Measurements from ENCODE around the gene DMWD. TPM values are rescaled to one million over a fixed set of nuclear protein-coding genes. Genes with fewer than 3 reads are reported as not detected.

DMWD gene
- total and polyA plus RNA-seq, 2 of the 13 experiments (the other 11 are each of a cell fraction or from before 2014, with no cell fraction given): 10.3 to 14.9 TPM

GRCh38 chr19:45822716-45823115 is 30.1 kb upstream of the DMWD start:
- no peak for TF ChIP-seq HNRNPH1 (optimal IDR thresholded peaks at IDR 0.05; ENCODE audit: low read depth, low read length)
- TF ChIP-seq SP140L (CRISPR knock-in tag; IDR thresholded peaks at IDR 0.05; ENCODE audit: borderline replicate concordance): no peak
- TF ChIP-seq PCBP1 (IDR thresholded peaks at IDR 0.05; ENCODE audit: borderline replicate concordance, low read depth, low read length): no peak
- no peak for TF ChIP-seq XRCC5 (optimal IDR thresholded peaks at IDR 0.05; ENCODE audit: low read length)
- no peak for TF ChIP-seq ZUFSP (CRISPR knock-in tag; IDR thresholded peaks at IDR 0.05; ENCODE audit: borderline replicate concordance)
- TF ChIP-seq ZBTB25 (CRISPR knock-in tag; IDR thresholded peaks at IDR 0.05): no peak
- no peak for TF ChIP-seq HOXA7 (CRISPR knock-in tag; IDR thresholded peaks at IDR 0.05)
- TF ChIP-seq CBX1 (IDR thresholded peaks at IDR 0.05; ENCODE audit: low read depth): no peak
- no peak for TF ChIP-seq THAP7 (CRISPR knock-in tag; IDR thresholded peaks at IDR 0.05)
- TF ChIP-seq FOXO1 (CRISPR knock-in tag; IDR thresholded peaks at IDR 0.05): no peak
- no peak for TF ChIP-seq ZNF44 (CRISPR knock-in tag; IDR thresholded peaks at IDR 0.05)
- no peak for TF ChIP-seq DPF2 (CRISPR knock-in tag; IDR thresholded peaks at IDR 0.05; ENCODE audit: borderline replicate concordance, low read depth)
- no peak for TF ChIP-seq ATF7 (IDR thresholded peaks at IDR 0.05)
- TF ChIP-seq ATF7 (CRISPR knock-in tag; IDR thresholded peaks at IDR 0.05): no peak
- no peak overlapping the region for H3K27ac ChIP-seq (ENCODE audit: extremely low read length, insufficient read depth, low read length)
- no peaks in the 10 kb centered on the region for H3K79me2 ChIP-seq (ENCODE audit: insufficient read depth, low read length)
- WGBS (ENCODE audit: low lambda C conversion rate): 100% methylated on average over 4 of the region's 5 CpGs
- peaks cover 24 to 63% of the 10 kb centered on the region in 2 experiments for H3K36me3 ChIP-seq (replicated peaks in 1 of 2; ENCODE audit: control insufficient read depth in 1 of 2, insufficient read depth in 2 of 2, low read length in 2 of 2)
- H3K27me3 ChIP-seq (ENCODE audit: control insufficient read depth in 1 of 2, insufficient read depth in 2 of 2, low read length in 2 of 2): no peaks in the 10 kb centered on the region
- H3K4me2 ChIP-seq (ENCODE audit: low read depth, low read length): no peak overlapping the region
- intact Hi-C loops (cut with micrococcal nuclease; ENCODE audit: unreplicated experiment) (no loop called here), in situ Hi-C loops (cut with HindIII; ENCODE audit: extremely low pct_ligation_motif_present, low pct_unique_long_range_greater_than_20kb) (no loop called here)
- H3K9ac ChIP-seq (ENCODE audit: insufficient read depth, low read depth, low read length): no peak overlapping the region
- H3K4me3 ChIP-seq (replicated peaks in 1 of 3; ENCODE audit: insufficient read depth in 1 of 3, low read depth in 2 of 3, low read length in 3 of 3): no peak overlapping the region
- DNase-seq (ENCODE audit: low spot score) (no peak), ATAC-seq (no peak), FAIRE-seq (no peak)
- H3K9me3 ChIP-seq (ENCODE audit: low read length): no peaks in the 10 kb centered on the region
- no peak overlapping the region for H2AFZ ChIP-seq (ENCODE audit: low read length)
- H3K4me1 ChIP-seq (ENCODE audit: insufficient read depth, low read length): no peaks in the 10 kb centered on the region
- ChIA-PET POLR2A (no interaction called here), CTCF (ENCODE audit: low intra/inter-chr PET ratio, low total read pairs) (no interaction called here)
- no peaks in the 10 kb centered on the region for H4K20me1 ChIP-seq (ENCODE audit: insufficient read depth, low read length)
- no TSS peak for BruUV-seq (replicated peaks)
